PFSK-1 (cell line): ENCODE measurements around the gene PYURF.

Experiments used
- REST ChIP-seq, 2 experiments: IDR thresholded peaks; 2 replicates each; pipeline versions ENCODE4 v1.6.1 to v1.8.0; 2011 to 2012; ENCODE audit warnings: low read depth in 2 of 2, low read length in 2 of 2, control low read depth in 1 of 2, inconsistent platforms in 1 of 2, mild to moderate bottlenecking in 1 of 2, moderate library complexity in 1 of 2; ENCODE audit not compliant: insufficient read depth in 1 of 2
- TAF1 ChIP-seq: IDR thresholded peaks from 2 replicates; pipeline ENCODE4 v1.6.1; 2012; ENCODE audit warnings: low read length, control low read depth, borderline replicate concordance; ENCODE audit not compliant: insufficient read depth

- TF ChIP-seq REST (IDR thresholded peaks at IDR 0.05; ENCODE audit: insufficient read depth in 1 of 2, low read depth in 2 of 2, low read length in 2 of 2) (no peak), TAF1 (no peak)
Observed at GRCh38 chr4:88535090-88535755, 11.6 kb upstream of the PYURF start.
